Small intestine (tissue), 7 donors: Measurements from ENCODE around the gene EIF4H. TPM values are rescaled to one million over a fixed set of nuclear protein-coding genes. Genes with fewer than 3 reads are reported as not detected.

ENCODE experiments used
- DNase-seq, 2 donors: peaks; one replicate each; pipeline versions ENCODE4 v3.0.0 to v3.0.0-alpha.2; 2013
- FAIRE-seq: peaks from 2 replicates; lab custom pipeline; 2012; peaks lifted over from hg19 to GRCh38; lab: Jason Lieb, UNC
- H3K27ac ChIP-seq, 3 donors: one replicate each; pipeline ENCODE4 v1.5.1; 2013; ENCODE audit warnings: low read length in 2 of 3, mild to moderate bottlenecking in 2 of 3, control low read depth in 1 of 3, inconsistent platforms in 1 of 3, low read depth in 1 of 3, moderate library complexity in 1 of 3
- H3K27me3 ChIP-seq, 3 donors: one replicate each; pipeline ENCODE4 v1.6.1; 2013; ENCODE audit warnings: low read length in 3 of 3, inconsistent platforms in 1 of 3; ENCODE audit not compliant: control insufficient read depth in 3 of 3, insufficient read depth in 3 of 3
- H3K36me3 ChIP-seq, 3 donors: one replicate each; pipeline ENCODE4 v1.6.1; 2013; ENCODE audit warnings: low read length in 3 of 3, inconsistent platforms in 1 of 3, low read depth in 1 of 3, mild to moderate bottlenecking in 1 of 3, moderate library complexity in 1 of 3; ENCODE audit not compliant: control insufficient read depth in 3 of 3, insufficient read depth in 2 of 3
- H3K4me1 ChIP-seq, 3 donors: one replicate each; pipeline ENCODE4 v1.6.1; 2013; ENCODE audit warnings: low read length in 2 of 3, inconsistent platforms in 1 of 3, low read depth in 1 of 3, mild to moderate bottlenecking in 1 of 3, moderate library complexity in 1 of 3; ENCODE audit not compliant: control insufficient read depth in 3 of 3, insufficient read depth in 2 of 3
- H3K4me3 ChIP-seq, 3 donors: one replicate each; pipeline ENCODE4 v1.5.1; 2013; ENCODE audit warnings: low read length in 3 of 3, control low read depth in 1 of 3, inconsistent platforms in 1 of 3, low read depth in 1 of 3, mild to moderate bottlenecking in 1 of 3, moderate library complexity in 1 of 3
- H3K9me3 ChIP-seq, 2 donors: one replicate each; pipeline ENCODE4 v1.6.1; 2013; ENCODE audit warnings: low read depth in 1 of 2, low read length in 1 of 2; ENCODE audit not compliant: control insufficient read depth in 2 of 2, insufficient read depth in 1 of 2
- WGBS, 3 donors: extraction: QIAGEN DNeasy Blood & Tissue Kit; methylation state at CpG; one replicate each; pipeline ENCODE4 v1.1.7; 2013; 5-methylcytosine and 5-hydroxymethylcytosine counted together
- polyA plus RNA-seq, 4 donors: library from polyadenylated mRNA; stranded (reverse) in 3 of 4; unstranded in 1 of 4; fragments of 200-250 nt in 3 of 4; fragments of 120-200 nt in 1 of 4; gene quantifications; one replicate each; pipeline versions ENCODE4 v1.2.1 to v1.2.3, GENCODE V29; 2013
- donor health status: healthy with polysubstance abuse.
- donor health status: control.
- donor health status: control.
- donor health status: Bipolar disorder and iron deficiency.
- donor health status: healthy.

EIF4H gene
- polyA plus RNA-seq, 4 donors, result 158 to 229 (median 187) TPM

- no peaks in the 10 kb centered on the region for H3K27me3 ChIP-seq
- peaks cover 0 to 5% (median 0%) of the 10 kb centered on the region in 3 donors for H3K4me1 ChIP-seq
- H3K4me3 ChIP-seq, result no peak overlapping the region
- 88 to 93% (median 90%) methylated on average over 3 of the region's 3 CpGs for WGBS, 3 donors
- H3K9me3 ChIP-seq, result no peaks in the 10 kb centered on the region
- peaks cover 0 to 77% (median 6%) of the 10 kb centered on the region in 3 donors for H3K36me3 ChIP-seq
- FAIRE-seq (no peak), DNase-seq (no peak)
- no peak overlapping the region for H3K27ac ChIP-seq
Measured at GRCh38 chr7:74236284-74236683, 62.1 kb downstream of the EIF4H start.

GRCh38 chr7:74240482-74240881 lies 66.3 kb downstream of the EIF4H start:
- no peak overlapping the region for H3K27ac ChIP-seq
- FAIRE-seq, result no peak
- DNase-seq, result peak; percentile 68 to 93
- no peaks in the 10 kb centered on the region for H3K9me3 ChIP-seq
- peaks cover 0 to 93% (median 11%) of the 10 kb centered on the region in 3 donors for H3K36me3 ChIP-seq
- peaks cover 0 to 5% (median 0%) of the 10 kb centered on the region in 3 donors for H3K4me1 ChIP-seq
- no peaks in the 10 kb centered on the region for H3K27me3 ChIP-seq
- no peak overlapping the region for H3K4me3 ChIP-seq
- 55 to 82% (median 66%) methylated on average over 4 of the region's 4 CpGs for WGBS, 3 donors

DNA sequence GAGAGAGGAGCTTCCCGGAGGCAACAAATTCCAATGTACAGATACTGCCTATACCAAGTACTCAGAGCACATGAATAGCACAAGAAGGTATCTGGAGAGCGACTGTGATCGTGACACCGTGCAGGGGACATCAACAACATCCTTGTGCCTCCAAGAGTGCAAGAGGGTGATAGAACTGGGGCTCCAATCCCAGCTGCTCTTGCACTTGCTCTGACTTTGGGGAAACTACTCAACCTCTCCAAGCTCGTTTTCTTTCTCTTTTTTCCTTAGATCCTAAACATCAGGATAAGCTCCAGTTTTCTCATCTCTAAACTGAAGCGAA lies 67.9 kb downstream of the EIF4H start:
- no peaks in the 10 kb centered on the region for H3K27me3 ChIP-seq
- peaks cover 0 to 5% (median 0%) of the 10 kb centered on the region in 3 donors for H3K4me1 ChIP-seq
- H3K4me3 ChIP-seq, result no peak overlapping the region
- peaks cover 0 to 79% (median 7%) of the 10 kb centered on the region in 3 donors for H3K36me3 ChIP-seq
- 86 to 99% (median 90%) methylated on average over 6 of the region's 6 CpGs for WGBS, 3 donors
- no peak overlapping the region for H3K27ac ChIP-seq
- FAIRE-seq, result no peak
- no peak for DNase-seq
- no peaks in the 10 kb centered on the region for H3K9me3 ChIP-seq

DNA sequence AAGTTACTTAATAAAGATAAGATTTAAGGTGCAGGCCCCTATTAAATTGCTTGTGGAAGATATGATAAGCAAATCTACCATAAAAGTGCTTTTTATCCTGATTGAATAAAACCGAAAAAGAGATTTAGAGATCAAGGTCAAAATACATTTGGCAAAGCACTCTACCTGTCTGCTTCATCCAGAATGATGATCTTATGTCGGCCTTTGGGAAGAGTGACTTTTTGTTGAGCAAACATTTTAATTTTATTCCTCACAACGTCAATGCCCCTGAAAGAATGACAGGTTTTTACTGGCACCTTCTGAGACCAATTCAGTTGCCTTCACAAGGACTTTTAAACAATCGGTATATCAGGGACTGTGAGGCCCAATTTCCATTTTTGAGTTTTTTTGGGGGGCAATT lies 72.3 kb downstream of the EIF4H start:
- Histone ChIP-seq H3K36me3 (peaks cover 0 to 70% (median 7%) of the 10 kb centered on the region in 3 donors), H3K27me3 (no peaks in the 10 kb centered on the region), H3K27ac (no peak overlapping the region), H3K4me3 (no peak overlapping the region), H3K4me1 (no peaks in the 10 kb centered on the region), H3K9me3 (no peaks in the 10 kb centered on the region)
- WGBS, 3 donors, result 16 to 58% (median 38%) methylated on average over 4 of the region's 4 CpGs
- FAIRE-seq (no peak), DNase-seq (peak in 1 of 2 donors; percentile 68)

Other genes with a start within 250 kb of the EIF4H start
- gene ELN, start 146.2 kb upstream of the EIF4H start, polyA plus RNA-seq, result 10 to 100 TPM in 2 of 4 donors, 1 to 10 TPM in 2; 1.3 to 87.5 (median 13.2) TPM
- gene LIMK1, start 90.6 kb upstream of the EIF4H start, polyA plus RNA-seq, result 1 to 10 TPM; 2.0 to 8.7 (median 7.0) TPM
- 1 to 10 TPM; 2.9 to 5.9 (median 5.5) TPM for gene LAT2, start 35.6 kb downstream of the EIF4H start, polyA plus RNA-seq
- gene RFC2, start 80.0 kb downstream of the EIF4H start, polyA plus RNA-seq, result 10 to 100 TPM in 3 of 4 donors, 1 to 10 TPM in 1; 5.4 to 27.8 (median 19.6) TPM
- gene CLIP2, start 115.1 kb downstream of the EIF4H start, polyA plus RNA-seq, result 10 to 100 TPM; 11.3 to 25.9 (median 16.4) TPM